Mesothelial cell of epicardium (in vitro differentiated cells): ENCODE data around the gene TMEM120B. TPM values are rescaled to one million over a fixed set of nuclear protein-coding genes. Genes with fewer than 3 reads are reported as not detected.
A peak's percentile ranks its signal among the peaks of the same experiment; 100 is the strongest.
"Not testable (repeated sequence)": the region's sequence is repeated elsewhere in the genome, so short reads cannot be mapped to it uniquely, and the experiment has no call there.

Source experiments
- DNase-seq, 2 experiments: peaks; one replicate each; pipeline ENCODE4 v3.0.0; 2021; ENCODE audit warnings: low spot score in 2 of 2; ENCODE audit not compliant: unreplicated experiment in 2 of 2
- H3K27ac Mint-ChIP-seq: 2 replicates; pipeline ENCODE4 v1.8.0; 2021; ENCODE audit warnings: mixed read lengths
- H3K27me3 Mint-ChIP-seq: 2 replicates; pipeline ENCODE4 v1.8.0; 2021; ENCODE audit warnings: low read depth, mixed read lengths
- H3K36me3 Mint-ChIP-seq: 2 replicates; pipeline ENCODE4 v1.8.0; 2021; ENCODE audit warnings: mixed read lengths
- H3K4me1 Mint-ChIP-seq: 2 replicates; pipeline ENCODE4 v1.8.0; 2021; ENCODE audit warnings: mixed read lengths
- H3K4me3 Mint-ChIP-seq: 2 replicates; pipeline ENCODE4 v1.8.0; 2021; ENCODE audit warnings: mild to moderate bottlenecking, moderate library complexity, mixed read lengths
- H3K9me3 Mint-ChIP-seq: 2 replicates; pipeline ENCODE4 v1.8.0; 2021; ENCODE audit warnings: mixed read lengths
- CTCF ChIP-seq: fragments of 200-600 bp; sonication (generic); IDR thresholded peaks from one replicate; pipeline ENCODE4 v1.5.0; 2021; ENCODE audit warnings: antibody characterized with exemption; ENCODE audit not compliant: unreplicated experiment
- total RNA-seq: library from RNA; stranded (reverse); gene quantifications from 3 replicates; pipeline ENCODE4 v1.2.1, GENCODE V29; 2021

TMEM120B gene
- total RNA-seq, 1 donor from 2014 or later = 22.4 TPM

- peak overlapping the region; percentile 56 for H3K27ac Mint-ChIP-seq
- H3K4me1 Mint-ChIP-seq = peaks cover 19% of the 10 kb centered on the region
- peak overlapping the region; percentile 91 for H3K4me3 Mint-ChIP-seq
- TF ChIP-seq CTCF = no peak
- DNase-seq = no peak
- H3K9me3 Mint-ChIP-seq = no peaks in the 10 kb centered on the region
- H3K36me3 Mint-ChIP-seq = no peaks in the 10 kb centered on the region
- H3K27me3 Mint-ChIP-seq = no peaks in the 10 kb centered on the region
These were observed 765 bp downstream of the TMEM120B start for GRCh38 chr12:121713257-121713777.

GRCh38 chr12:121713793-121714192, 1.2 kb downstream of the TMEM120B start:
- no peaks in the 10 kb centered on the region for H3K9me3 Mint-ChIP-seq
- H3K4me1 Mint-ChIP-seq = peaks cover 19% of the 10 kb centered on the region
- H3K36me3 Mint-ChIP-seq = peaks cover 1% of the 10 kb centered on the region
- TF ChIP-seq CTCF = no peak
- peak overlapping the region; percentile 91 for H3K4me3 Mint-ChIP-seq
- H3K27ac Mint-ChIP-seq = peak overlapping the region; percentile 56
- no peak for DNase-seq
- no peaks in the 10 kb centered on the region for H3K27me3 Mint-ChIP-seq

GRCh38 chr12:121715055-121715454, 2.5 kb downstream of the TMEM120B start:
- not testable (repeated sequence) for H3K36me3 Mint-ChIP-seq, DNase-seq, H3K4me3 Mint-ChIP-seq, H3K9me3 Mint-ChIP-seq, H3K27ac Mint-ChIP-seq, H3K27me3 Mint-ChIP-seq
- peaks cover 23% of the 10 kb centered on the region for H3K4me1 Mint-ChIP-seq

GRCh38 chr12:121715862-121716435, 3.4 kb downstream of the TMEM120B start:
- TF ChIP-seq CTCF = no peak
- H3K27me3 Mint-ChIP-seq = no peaks in the 10 kb centered on the region
- H3K4me3 Mint-ChIP-seq = no peak overlapping the region
- no peaks in the 10 kb centered on the region for H3K9me3 Mint-ChIP-seq
- peaks cover 25% of the 10 kb centered on the region for H3K4me1 Mint-ChIP-seq
- no peak overlapping the region for H3K27ac Mint-ChIP-seq
- peaks cover 2% of the 10 kb centered on the region for H3K36me3 Mint-ChIP-seq
- no peak for DNase-seq

- no peak overlapping the region for H3K27ac Mint-ChIP-seq
- H3K27me3 Mint-ChIP-seq = no peaks in the 10 kb centered on the region
- TF ChIP-seq CTCF = no peak
- DNase-seq = no peak
- peaks cover 20% of the 10 kb centered on the region for H3K4me1 Mint-ChIP-seq
- H3K9me3 Mint-ChIP-seq = no peaks in the 10 kb centered on the region
- peaks cover 2% of the 10 kb centered on the region for H3K36me3 Mint-ChIP-seq
- H3K4me3 Mint-ChIP-seq = no peak overlapping the region
These were observed 4.6 kb downstream of the TMEM120B start for GRCh38 chr12:121717041-121717699.

- Mint-ChIP-seq H3K4me3 (no peak overlapping the region), H3K27me3 (no peaks in the 10 kb centered on the region), H3K9me3 (no peaks in the 10 kb centered on the region), H3K36me3 (peaks cover 8% of the 10 kb centered on the region), H3K4me1 (peaks cover 16% of the 10 kb centered on the region), H3K27ac (no peak overlapping the region)
- DNase-seq = no peak
- TF ChIP-seq CTCF = no peak
These were observed 6.2 kb downstream of the TMEM120B start for GRCh38 chr12:121718653-121719239.
